H9 (cell line): ENCODE results near the gene VAV2. TPM values are rescaled to one million over a fixed set of nuclear protein-coding genes. Genes with fewer than 3 reads are reported as not detected.

Source experiments
- DNase-seq: peaks from one replicate; pipeline ENCODE4 v3.0.0-alpha.2; 2017
- H2AFZ ChIP-seq: one replicate; pipeline ENCODE4 v1.6.1; 2013; ENCODE audit warnings: mild to moderate bottlenecking, low read length, control low read depth, moderate library complexity
- H2AK5ac ChIP-seq: 2 replicates; pipeline ENCODE4 v1.6.1; 2013; ENCODE audit warnings: low read length, control low read depth, mixed read lengths; ENCODE audit not compliant: insufficient read length
- H2BK120ac ChIP-seq: one replicate; pipeline ENCODE4 v1.6.1; 2013; ENCODE audit warnings: low read depth, mild to moderate bottlenecking, low read length, control low read depth, inconsistent platforms; ENCODE audit not compliant: poor library complexity, severe bottlenecking
- H2BK12ac ChIP-seq: 2 replicates; pipeline ENCODE4 v1.6.1; 2013; ENCODE audit warnings: low read length, control low read depth, mixed read lengths, low read depth; ENCODE audit not compliant: insufficient read length
- H2BK15ac ChIP-seq: 2 replicates; pipeline ENCODE4 v1.6.1; 2013; ENCODE audit warnings: low read depth, low read length, control low read depth
- H2BK20ac ChIP-seq: one replicate; pipeline ENCODE4 v1.6.1; 2013; ENCODE audit warnings: low read depth, mild to moderate bottlenecking, low read length, control low read depth, inconsistent platforms; ENCODE audit not compliant: poor library complexity, severe bottlenecking
- H2BK5ac ChIP-seq: 2 replicates; pipeline ENCODE4 v1.6.1; 2013; ENCODE audit warnings: low read length, control low read depth, mixed read lengths; ENCODE audit not compliant: insufficient read length
- H3K14ac ChIP-seq: 2 replicates; pipeline ENCODE4 v1.6.1; 2013; ENCODE audit warnings: low read length, control low read depth; ENCODE audit not compliant: insufficient read depth
- H3K18ac ChIP-seq: 2 replicates; pipeline ENCODE4 v1.6.1; 2013; ENCODE audit warnings: low read depth, mild to moderate bottlenecking, mixed read lengths, low read length, control low read depth; ENCODE audit not compliant: insufficient read length
- H3K23ac ChIP-seq: 2 replicates; pipeline ENCODE4 v1.6.1; 2013; ENCODE audit warnings: low read length, control low read depth, mixed read lengths, low read depth; ENCODE audit not compliant: insufficient read length
- H3K23me2 ChIP-seq: 2 replicates; pipeline ENCODE4 v1.6.1; 2013; ENCODE audit warnings: low read depth, mild to moderate bottlenecking, mixed read lengths, low read length, control low read depth; ENCODE audit not compliant: insufficient read length, poor library complexity, severe bottlenecking
- H3K27ac ChIP-seq: 2 replicates; pipeline ENCODE4 v1.5.1; 2013; ENCODE audit warnings: low read length, control low read depth, mixed read lengths, low read depth; ENCODE audit not compliant: insufficient read length
- H3K27me3 ChIP-seq: 2 replicates; pipeline ENCODE4 v1.6.1; 2013; ENCODE audit warnings: low read length, control low read depth, inconsistent platforms; ENCODE audit not compliant: insufficient read depth
- H3K4ac ChIP-seq: 2 replicates; pipeline ENCODE4 v1.6.1; 2013; ENCODE audit warnings: low read depth, mild to moderate bottlenecking, control low read depth, inconsistent platforms, low read length, moderate library complexity
- H3K4me1 ChIP-seq: 2 replicates; pipeline ENCODE4 v1.6.1; 2013; ENCODE audit warnings: low read length, control low read depth, inconsistent platforms; ENCODE audit not compliant: insufficient read depth
- H3K4me2 ChIP-seq: 2 replicates; pipeline ENCODE4 v1.6.1; 2013; ENCODE audit warnings: low read length, control low read depth, mixed read lengths; ENCODE audit not compliant: insufficient read length, insufficient read depth
- H3K56ac ChIP-seq: 2 replicates; pipeline ENCODE4 v1.6.1; 2013; ENCODE audit warnings: low read depth, mild to moderate bottlenecking, mixed read lengths, low read length, control low read depth; ENCODE audit not compliant: insufficient read length
- H3K79me1 ChIP-seq: 2 replicates; pipeline ENCODE4 v1.6.1; 2013; ENCODE audit warnings: low read depth, mild to moderate bottlenecking, moderate library complexity, low read length, control low read depth, inconsistent platforms; ENCODE audit not compliant: insufficient read depth, poor library complexity, severe bottlenecking
- H3K79me2 ChIP-seq: 2 replicates; pipeline ENCODE4 v1.6.1; 2013; ENCODE audit warnings: low read length, control low read depth, inconsistent platforms; ENCODE audit not compliant: insufficient read depth
- H3K9ac ChIP-seq: 2 replicates; pipeline ENCODE4 v1.6.1; 2013; ENCODE audit warnings: low read length, control low read depth, mixed read lengths; ENCODE audit not compliant: insufficient read length; ENCODE audit errors: extremely low read depth
- H3K9me3 ChIP-seq: one replicate; pipeline ENCODE4 v1.6.1; 2013; ENCODE audit warnings: low read depth, low read length, inconsistent platforms; ENCODE audit not compliant: control insufficient read depth
- H3T11ph ChIP-seq: one replicate; pipeline ENCODE4 v1.6.1; 2013; ENCODE audit warnings: mild to moderate bottlenecking, low read length, control low read depth, inconsistent platforms
- H4K20me1 ChIP-seq: one replicate; pipeline ENCODE4 v1.6.1; 2013; ENCODE audit not compliant: control insufficient read depth, insufficient read length, insufficient read depth
- H4K5ac ChIP-seq: 2 replicates; pipeline ENCODE4 v1.6.1; 2013; ENCODE audit warnings: low read depth, mild to moderate bottlenecking, mixed read lengths, low read length, control low read depth; ENCODE audit not compliant: insufficient read length
- H4K8ac ChIP-seq: replicated peaks from 2 replicates; pipeline ENCODE4 v1.6.1; 2013; ENCODE audit warnings: low read length, control low read depth, mixed read lengths, low read depth; ENCODE audit not compliant: insufficient read length
- H4K91ac ChIP-seq: 2 replicates; pipeline ENCODE4 v1.6.1; 2013; ENCODE audit warnings: low read depth, mild to moderate bottlenecking, moderate library complexity, mixed read lengths, low read length, control low read depth; ENCODE audit not compliant: insufficient read length
- H3K27ac Mint-ChIP-seq, 3 experiments: 2 replicates in 2 of 3; 3 replicates in 1 of 3; pipeline ENCODE4 v1.8.0; 2020 to 2021; ENCODE audit warnings: mixed read lengths in 3 of 3, mild to moderate bottlenecking in 1 of 3, moderate library complexity in 1 of 3
- H3K27me3 Mint-ChIP-seq: 2 replicates; pipeline ENCODE4 v1.8.0; 2021; ENCODE audit warnings: low read depth, mild to moderate bottlenecking, moderate library complexity, mixed read lengths
- H3K36me3 Mint-ChIP-seq, 3 experiments: 2 replicates in 2 of 3; 3 replicates in 1 of 3; pipeline ENCODE4 v1.8.0; 2020 to 2021; ENCODE audit warnings: low read depth in 3 of 3, mixed read lengths in 3 of 3; ENCODE audit not compliant: insufficient read depth in 1 of 3
- H3K4me1 Mint-ChIP-seq, 2 experiments: 2 replicates each; pipeline ENCODE4 v1.8.0; 2020; ENCODE audit warnings: mixed read lengths in 2 of 2
- H3K4me3 Mint-ChIP-seq, 2 experiments: 2 replicates in 1 of 2; 3 replicates in 1 of 2; pipeline ENCODE4 v1.8.0; 2020 to 2021; ENCODE audit warnings: mild to moderate bottlenecking in 2 of 2, mixed read lengths in 2 of 2, moderate library complexity in 1 of 2
- H3K9me3 Mint-ChIP-seq, 2 experiments: 2 replicates in 1 of 2; 3 replicates in 1 of 2; pipeline ENCODE4 v1.8.0; 2020; ENCODE audit warnings: mild to moderate bottlenecking in 2 of 2, mixed read lengths in 2 of 2, moderate library complexity in 1 of 2
- WGBS: extraction: QIAGEN DNeasy Blood & Tissue Kit; methylation state at CpG from one replicate; pipeline ENCODE4 v1.1.7; 2013; ENCODE audit warnings: missing lambda C conversion rate, low lambda C conversion rate, mixed read lengths; ENCODE audit not compliant: insufficient read length; ENCODE audit errors: extremely low coverage; 5-methylcytosine and 5-hydroxymethylcytosine counted together
- total RNA-seq: library from RNA; stranded (reverse); gene quantifications from 2 replicates; pipeline ENCODE4 v1.2.1, GENCODE V29; 2021
- TF ChIP-seq, protein P1 (sequence below): fragments of 200-600 bp; sonication (generic); conservative IDR thresholded peaks from 3 replicates; pipeline ENCODE4 v1.8.0; 2021; ENCODE audit warnings: antibody characterized with exemption, mild to moderate bottlenecking

VAV2 gene
- total RNA-seq, 1 experiment from 2014 or later: 58.7 TPM

GRCh38 chr9:133946840-133947486 is 45.2 kb downstream of the VAV2 start:
- Histone ChIP-seq H3K79me1 (peaks cover 6% of the 10 kb centered on the region), H3K27me3 (no peaks in the 10 kb centered on the region), H2BK12ac (no peak overlapping the region), H3K4ac (no peak overlapping the region), H3K14ac (no peak overlapping the region), H4K5ac (no peak overlapping the region), H3K79me2 (peaks cover 7% of the 10 kb centered on the region; the same call in 1 of the 2 replicates), H4K91ac (no peak overlapping the region), H3K23me2 (no peaks in the 10 kb centered on the region), H3K9me3 (no peaks in the 10 kb centered on the region), H2BK120ac (no peak overlapping the region), H4K20me1 (peaks cover 7% of the 10 kb centered on the region), H3T11ph (no peak overlapping the region), H3K18ac (no peak overlapping the region), H4K8ac (no peak overlapping the region), H3K23ac (no peak overlapping the region), H3K4me2 (no peak overlapping the region), H3K9ac (no peak overlapping the region), H2AK5ac (no peak overlapping the region), H2BK20ac (no peak overlapping the region), H3K56ac (no peak overlapping the region), H2BK15ac (no peak overlapping the region), H3K4me1 (no peaks in the 10 kb centered on the region; the same call in 1 of the 2 replicates), H2BK5ac (no peak overlapping the region), H3K27ac (no peak overlapping the region), H2AFZ (no peak overlapping the region)
- H3K4me1 Mint-ChIP-seq: peaks cover 21 to 26% of the 10 kb centered on the region in 2 experiments
- H3K27ac Mint-ChIP-seq: no peak overlapping the region
- H3K9me3 Mint-ChIP-seq: no peaks in the 10 kb centered on the region
- DNase-seq: no peak
- H3K27me3 Mint-ChIP-seq: no peaks in the 10 kb centered on the region
- WGBS: no CpG with 5 or more reads among the region's 18 CpGs
- TF ChIP-seq, protein P1, sequence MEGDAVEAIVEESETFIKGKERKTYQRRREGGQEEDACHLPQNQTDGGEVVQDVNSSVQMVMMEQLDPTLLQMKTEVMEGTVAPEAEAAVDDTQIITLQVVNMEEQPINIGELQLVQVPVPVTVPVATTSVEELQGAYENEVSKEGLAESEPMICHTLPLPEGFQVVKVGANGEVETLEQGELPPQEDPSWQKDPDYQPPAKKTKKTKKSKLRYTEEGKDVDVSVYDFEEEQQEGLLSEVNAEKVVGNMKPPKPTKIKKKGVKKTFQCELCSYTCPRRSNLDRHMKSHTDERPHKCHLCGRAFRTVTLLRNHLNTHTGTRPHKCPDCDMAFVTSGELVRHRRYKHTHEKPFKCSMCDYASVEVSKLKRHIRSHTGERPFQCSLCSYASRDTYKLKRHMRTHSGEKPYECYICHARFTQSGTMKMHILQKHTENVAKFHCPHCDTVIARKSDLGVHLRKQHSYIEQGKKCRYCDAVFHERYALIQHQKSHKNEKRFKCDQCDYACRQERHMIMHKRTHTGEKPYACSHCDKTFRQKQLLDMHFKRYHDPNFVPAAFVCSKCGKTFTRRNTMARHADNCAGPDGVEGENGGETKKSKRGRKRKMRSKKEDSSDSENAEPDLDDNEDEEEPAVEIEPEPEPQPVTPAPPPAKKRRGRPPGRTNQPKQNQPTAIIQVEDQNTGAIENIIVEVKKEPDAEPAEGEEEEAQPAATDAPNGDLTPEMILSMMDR: no peak
- no peak overlapping the region for H3K4me3 Mint-ChIP-seq
- H3K36me3 Mint-ChIP-seq: peaks cover under 1 to 10% (median 2%) of the 10 kb centered on the region in 3 experiments; a peak in 3 of 7 replicates
